CD14-positive monocyte (primary cell): ENCODE data around the gene PELI2. TPM values are rescaled to one million over a fixed set of nuclear protein-coding genes. Genes with fewer than 3 reads are reported as not detected.
A peak's percentile ranks its signal among the peaks of the same experiment; 100 is the strongest.

Source experiments
- DNase-seq, 3 donors: peaks; one replicate each; pipeline ENCODE4 v3.0.0-alpha.2; 2011 to 2022
- H2AFZ ChIP-seq: 2 replicates; pipeline ENCODE4 v1.6.0; 2012; ENCODE audit warnings: mild to moderate bottlenecking, low read depth, low read length, inconsistent platforms; ENCODE audit not compliant: insufficient read depth, poor library complexity, severe bottlenecking
- H3K27ac ChIP-seq, 2 donors: 1 replicate in 1 of 2; 2 replicates in 1 of 2; pipeline ENCODE4 v1.5.1; 2012 to 2013; ENCODE audit warnings: low read length in 2 of 2, control low read depth in 1 of 2, inconsistent platforms in 1 of 2, low read depth in 1 of 2, mild to moderate bottlenecking in 1 of 2
- H3K27me3 ChIP-seq, 2 donors: one replicate each; pipeline versions ENCODE4 v1.6.0 to v1.6.1; 2011 to 2013; ENCODE audit warnings: low read length in 2 of 2; ENCODE audit not compliant: control insufficient read depth in 2 of 2, insufficient read depth in 2 of 2
- H3K36me3 ChIP-seq, 2 donors: replicated peaks in 1 of 2; 1 replicate in 1 of 2; 2 replicates in 1 of 2; pipeline versions ENCODE4 v1.5.1 to v1.6.1; 2012 to 2013; ENCODE audit warnings: low read length in 2 of 2, control low read depth in 1 of 2, inconsistent platforms in 1 of 2, mild to moderate bottlenecking in 1 of 2; ENCODE audit not compliant: insufficient read depth in 2 of 2, control insufficient read depth in 1 of 2
- H3K4me1 ChIP-seq, 2 donors: 1 replicate in 1 of 2; 2 replicates in 1 of 2; pipeline versions ENCODE4 v1.5.1 to v1.6.1; 2012 to 2013; ENCODE audit warnings: low read length in 2 of 2, control low read depth in 1 of 2, inconsistent platforms in 1 of 2, mild to moderate bottlenecking in 1 of 2, moderate library complexity in 1 of 2; ENCODE audit not compliant: insufficient read depth in 2 of 2, control insufficient read depth in 1 of 2
- H3K4me2 ChIP-seq: replicated peaks from 2 replicates; pipeline ENCODE3; 2012; ENCODE audit warnings: low read length, moderate library complexity, mild to moderate bottlenecking; ENCODE audit not compliant: poor library complexity, severe bottlenecking; ENCODE audit errors: extremely low read depth
- H3K4me3 ChIP-seq, 3 experiments: fragments of 200-600 bp in 1 of 3; sonication (generic) in 1 of 3; replicated peaks in 1 of 3; 1 replicate in 2 of 3; 2 replicates in 1 of 3; pipeline ENCODE4 v1.5.1; 2011 to 2013; ENCODE audit warnings: low read length in 3 of 3, mild to moderate bottlenecking in 3 of 3, control low read depth in 2 of 3, low read depth in 2 of 3, inconsistent platforms in 1 of 3, moderate library complexity in 1 of 3
- H3K79me2 ChIP-seq: 2 replicates; pipeline ENCODE4 v1.6.0; 2012; ENCODE audit warnings: mild to moderate bottlenecking, control low read depth, inconsistent platforms, low read length, moderate library complexity; ENCODE audit not compliant: insufficient read depth
- H3K9ac ChIP-seq: 2 replicates; pipeline ENCODE4 v1.6.0; 2017; ENCODE audit warnings: low read length, mild to moderate bottlenecking; ENCODE audit not compliant: insufficient read depth, poor library complexity, severe bottlenecking
- H3K9me3 ChIP-seq, 2 donors: replicated peaks in 1 of 2; 1 replicate in 1 of 2; 2 replicates in 1 of 2; pipeline versions ENCODE4 v1.5.1 to v1.6.1; 2012 to 2013; ENCODE audit warnings: low read length in 2 of 2, control low read depth in 1 of 2; ENCODE audit not compliant: control insufficient read depth in 1 of 2, insufficient read depth in 1 of 2
- H4K20me1 ChIP-seq: 2 replicates; pipeline ENCODE4 v1.6.0; 2012; ENCODE audit warnings: mild to moderate bottlenecking, low read length, control low read depth, moderate library complexity; ENCODE audit not compliant: insufficient read depth
- H3K27ac Mint-ChIP-seq, 7 donors: one replicate each; pipeline ENCODE4 v1.8.0; 2020; ENCODE audit warnings: mild to moderate bottlenecking in 7 of 7, mixed read lengths in 7 of 7, moderate library complexity in 6 of 7, inconsistent platforms in 2 of 7
- H3K27me3 Mint-ChIP-seq, 3 donors: one replicate each; pipeline ENCODE4 v1.8.0; 2021 to 2022; ENCODE audit warnings: low read depth in 3 of 3, mild to moderate bottlenecking in 3 of 3, mixed read lengths in 3 of 3, moderate library complexity in 3 of 3, inconsistent platforms in 1 of 3
- H3K36me3 Mint-ChIP-seq, 2 donors: one replicate each; pipeline ENCODE4 v1.8.0; 2020; ENCODE audit warnings: mixed read lengths in 2 of 2, inconsistent platforms in 1 of 2, mild to moderate bottlenecking in 1 of 2
- H3K4me1 Mint-ChIP-seq: one replicate; pipeline ENCODE4 v1.8.0; 2020; ENCODE audit warnings: mild to moderate bottlenecking, mixed read lengths
- H3K4me3 Mint-ChIP-seq, 2 donors: one replicate each; pipeline ENCODE4 v1.8.0; 2020; ENCODE audit warnings: mild to moderate bottlenecking in 2 of 2, mixed read lengths in 2 of 2, moderate library complexity in 1 of 2
- H3K9me3 Mint-ChIP-seq, 7 donors: one replicate each; pipeline ENCODE4 v1.8.0; 2020 to 2022; ENCODE audit warnings: mixed read lengths in 7 of 7, mild to moderate bottlenecking in 6 of 7, moderate library complexity in 6 of 7, inconsistent platforms in 2 of 7
- CTCF ChIP-seq: fragments of 200-600 bp; IDR thresholded peaks from one replicate; pipeline ENCODE4 v1.8.0; 2022; ENCODE audit warnings: antibody characterized with exemption, mild to moderate bottlenecking
- WGBS: methylation state at CpG from one replicate; pipeline ENCODE4 v1.1.5; 2013; ENCODE audit warnings: missing lambda C conversion rate; ENCODE audit not compliant: insufficient coverage; 5-methylcytosine and 5-hydroxymethylcytosine counted together
- intact Hi-C, 2 donors: fragments of 100-400 bp; cut with micrococcal nuclease; formaldehyde crosslinking; loops; one replicate each; pipeline versions ENCODE4 v1.15.0 to v1.15.1; 2023
- polyA plus RNA-seq, 3 donors: library from polyadenylated mRNA; depleted of rRNA in 1 of 3; unstranded in 2 of 3; stranded (reverse) in 1 of 3; fragments of 300-500 nt in 2 of 3; fragments of >200 nt in 1 of 3; fragmentation: Illumina TruSeq in 2 of 3; gene quantifications; 1 replicate in 2 of 3; 2 replicates in 1 of 3; pipeline ENCODE4 v1.2.3, GENCODE V29; 2012 to 2021

The PELI2 gene
- polyA plus RNA-seq, 3 donors: 10.1 to 35.8 (median 12.5) TPM

DNA sequence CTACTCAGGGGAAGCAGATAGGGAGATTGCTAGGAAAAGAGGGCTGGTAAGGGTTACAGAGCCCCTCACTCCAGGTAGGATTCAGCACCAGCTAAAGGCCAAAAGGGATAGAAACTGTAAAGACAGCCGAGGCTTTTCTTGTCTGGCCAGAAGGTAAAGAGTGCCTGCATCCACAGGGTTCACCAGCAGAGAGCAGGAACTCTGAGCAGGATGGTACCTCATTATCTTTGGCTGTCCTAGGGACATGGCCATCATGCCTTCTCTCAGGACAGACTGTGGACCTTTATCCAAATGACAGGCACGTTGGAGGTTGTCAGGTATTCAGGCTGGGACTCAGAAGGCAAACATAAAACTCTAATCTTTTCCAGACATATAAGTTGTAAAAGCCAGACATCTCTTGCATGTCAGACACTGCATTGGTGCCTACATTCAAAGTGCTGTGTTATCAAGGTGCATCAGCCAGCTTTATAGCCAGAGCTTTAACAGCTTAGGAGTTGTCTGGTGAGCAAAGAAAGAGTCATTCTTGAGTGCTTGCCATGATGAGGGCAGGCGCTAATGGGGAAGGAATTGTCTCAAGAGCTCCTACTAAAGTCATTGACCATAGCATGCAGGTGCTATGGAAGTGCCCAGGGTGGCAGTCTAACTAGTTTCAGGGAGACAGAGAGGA, 89.5 kb downstream of the PELI2 start:
- H3K9me3 Mint-ChIP-seq: peaks cover 0 to 1% (median 0%) of the 10 kb centered on the region in 7 donors
- H3K36me3 ChIP-seq: no peaks in the 10 kb centered on the region
- no peak for TF ChIP-seq CTCF
- H3K27ac ChIP-seq: no peak overlapping the region
- peaks cover 10% of the 10 kb centered on the region for H3K4me1 Mint-ChIP-seq
- H2AFZ ChIP-seq: no peak overlapping the region
- intact Hi-C loops: no loop called here
- H4K20me1 ChIP-seq: peaks cover 99% of the 10 kb centered on the region
- peak overlapping the region in 2 of 7 donors; percentile 34 to 64 for H3K27ac Mint-ChIP-seq
- no peak overlapping the region for H3K9ac ChIP-seq
- H3K4me3 ChIP-seq: no peak overlapping the region
- no peak overlapping the region for H3K4me3 Mint-ChIP-seq
- H3K36me3 Mint-ChIP-seq: peaks cover 6 to 9% of the 10 kb centered on the region in 2 donors
- H3K27me3 Mint-ChIP-seq: no peaks in the 10 kb centered on the region
- H3K4me1 ChIP-seq: peaks cover 8 to 17% of the 10 kb centered on the region in 2 donors
- H3K79me2 ChIP-seq: peaks cover 77% of the 10 kb centered on the region
- H3K27me3 ChIP-seq: no peaks in the 10 kb centered on the region
- WGBS: 89% methylated on average over 3 of the region's 3 CpGs
- no peak for DNase-seq
- no peak overlapping the region for H3K4me2 ChIP-seq
- no peaks in the 10 kb centered on the region for H3K9me3 ChIP-seq

- TF ChIP-seq CTCF: no peak
- Histone ChIP-seq H3K36me3 (no peaks in the 10 kb centered on the region), H3K4me3 (no peak overlapping the region), H4K20me1 (peaks cover 100% of the 10 kb centered on the region), H3K9ac (no peak overlapping the region), H3K4me2 (no peak overlapping the region), H3K27me3 (no peaks in the 10 kb centered on the region), H3K4me1 (peaks cover 8 to 17% of the 10 kb centered on the region in 2 donors), H3K79me2 (peaks cover 80% of the 10 kb centered on the region), H2AFZ (no peak overlapping the region), H3K9me3 (no peaks in the 10 kb centered on the region), H3K27ac (no peak overlapping the region)
- Mint-ChIP-seq H3K9me3 (peaks cover 0 to 1% (median 0%) of the 10 kb centered on the region in 7 donors), H3K27ac (no peak overlapping the region), H3K4me3 (no peak overlapping the region), H3K27me3 (no peaks in the 10 kb centered on the region), H3K4me1 (peaks cover 10% of the 10 kb centered on the region), H3K36me3 (peaks cover 6 to 9% of the 10 kb centered on the region in 2 donors)
- 80% methylated on average over 1 of the region's 3 CpGs for WGBS
- intact Hi-C loops: no loop called here
- DNase-seq: no peak
Measured at GRCh38 chr14:56208520-56208919, 90.3 kb downstream of the PELI2 start.
